ENCODE measurements around the gene CRMP1. TPM values are rescaled to one million over a fixed set of nuclear protein-coding genes. Genes with fewer than 3 reads are reported as not detected.

Gene CRMP1
- total RNA-seq, 2 experiments from 2014 or later: not detected

GRCh38 chr4:5928844-5929420 is 36.0 kb upstream of the CRMP1 start:
- no peak for ATAC-seq (ENCODE audit: poor library complexity)
- Mint-ChIP-seq H3K4me1 (ENCODE audit: low read depth) (no peaks in the 10 kb centered on the region), H3K36me3 (ENCODE audit: low read depth) (no peaks in the 10 kb centered on the region), H3K4me3 (no peak overlapping the region), H3K27me3 (peaks cover 22% of the 10 kb centered on the region), H3K27ac (no peak overlapping the region), H3K9me3 (no peaks in the 10 kb centered on the region)
- no peak for DNase-seq
- Histone ChIP-seq H3K9me3 (ENCODE audit: control insufficient read depth in 1 of 2, insufficient read depth in 1 of 2, low read length in 2 of 2) (peaks cover 0 to 13% of the 10 kb centered on the region in 2 experiments), H3K4me1 (ENCODE audit: insufficient read depth, low read length) (no peaks in the 10 kb centered on the region), H3K4me3 (ENCODE audit: low read length) (no peak overlapping the region), H3K27me3 (ENCODE audit: control insufficient read depth in 1 of 2, insufficient read depth in 2 of 2, low read length in 2 of 2) (no peaks in the 10 kb centered on the region), H3K27ac (ENCODE audit: low read depth in 1 of 2, low read length in 2 of 2) (no peak overlapping the region), H3K36me3 (ENCODE audit: insufficient read depth, low read length) (no peaks in the 10 kb centered on the region)
- TF ChIP-seq, protein P1, sequence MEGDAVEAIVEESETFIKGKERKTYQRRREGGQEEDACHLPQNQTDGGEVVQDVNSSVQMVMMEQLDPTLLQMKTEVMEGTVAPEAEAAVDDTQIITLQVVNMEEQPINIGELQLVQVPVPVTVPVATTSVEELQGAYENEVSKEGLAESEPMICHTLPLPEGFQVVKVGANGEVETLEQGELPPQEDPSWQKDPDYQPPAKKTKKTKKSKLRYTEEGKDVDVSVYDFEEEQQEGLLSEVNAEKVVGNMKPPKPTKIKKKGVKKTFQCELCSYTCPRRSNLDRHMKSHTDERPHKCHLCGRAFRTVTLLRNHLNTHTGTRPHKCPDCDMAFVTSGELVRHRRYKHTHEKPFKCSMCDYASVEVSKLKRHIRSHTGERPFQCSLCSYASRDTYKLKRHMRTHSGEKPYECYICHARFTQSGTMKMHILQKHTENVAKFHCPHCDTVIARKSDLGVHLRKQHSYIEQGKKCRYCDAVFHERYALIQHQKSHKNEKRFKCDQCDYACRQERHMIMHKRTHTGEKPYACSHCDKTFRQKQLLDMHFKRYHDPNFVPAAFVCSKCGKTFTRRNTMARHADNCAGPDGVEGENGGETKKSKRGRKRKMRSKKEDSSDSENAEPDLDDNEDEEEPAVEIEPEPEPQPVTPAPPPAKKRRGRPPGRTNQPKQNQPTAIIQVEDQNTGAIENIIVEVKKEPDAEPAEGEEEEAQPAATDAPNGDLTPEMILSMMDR (IDR thresholded peaks at IDR 0.05): no peak
- CTCF ChIA-PET: no interaction called here
- intact Hi-C loops (cut with DNase I, micrococcal nuclease): no loop called here
- POLR2A ChIA-PET: no interaction called here

- intact Hi-C loops (cut with DNase I, micrococcal nuclease): no loop called here
- Histone ChIP-seq H3K4me3 (ENCODE audit: low read length) (no peak overlapping the region), H3K9me3 (ENCODE audit: control insufficient read depth in 1 of 2, insufficient read depth in 1 of 2, low read length in 2 of 2) (peaks cover 0 to 15% of the 10 kb centered on the region in 2 experiments), H3K36me3 (ENCODE audit: insufficient read depth, low read length) (no peaks in the 10 kb centered on the region), H3K4me1 (ENCODE audit: insufficient read depth, low read length) (no peaks in the 10 kb centered on the region), H3K27me3 (ENCODE audit: control insufficient read depth in 1 of 2, insufficient read depth in 2 of 2, low read length in 2 of 2) (no peaks in the 10 kb centered on the region), H3K27ac (ENCODE audit: low read depth in 1 of 2, low read length in 2 of 2) (no peak overlapping the region)
- Mint-ChIP-seq H3K36me3 (ENCODE audit: low read depth) (no peaks in the 10 kb centered on the region), H3K9me3 (no peaks in the 10 kb centered on the region), H3K4me3 (no peak overlapping the region), H3K27me3 (peaks cover 26% of the 10 kb centered on the region), H3K27ac (no peak overlapping the region), H3K4me1 (ENCODE audit: low read depth) (no peaks in the 10 kb centered on the region)
- CTCF ChIA-PET: no interaction called here
- TF ChIP-seq, protein P1 (IDR thresholded peaks at IDR 0.05): no peak
- POLR2A ChIA-PET: no interaction called here
- ATAC-seq (ENCODE audit: poor library complexity) (no peak), DNase-seq (no peak)
Observed at GRCh38 chr4:5928274-5928673, 35.4 kb upstream of the CRMP1 start.

- Mint-ChIP-seq H3K27ac (no peak overlapping the region), H3K4me3 (no peak overlapping the region), H3K4me1 (ENCODE audit: low read depth) (no peaks in the 10 kb centered on the region), H3K9me3 (no peaks in the 10 kb centered on the region), H3K36me3 (ENCODE audit: low read depth) (no peaks in the 10 kb centered on the region), H3K27me3 (peaks cover 30% of the 10 kb centered on the region)
- intact Hi-C loops (cut with DNase I, micrococcal nuclease): no loop called here
- POLR2A ChIA-PET: no interaction called here
- Histone ChIP-seq H3K9me3 (ENCODE audit: control insufficient read depth in 1 of 2, insufficient read depth in 1 of 2, low read length in 2 of 2) (peaks cover 0 to 16% of the 10 kb centered on the region in 2 experiments), H3K27me3 (ENCODE audit: control insufficient read depth in 1 of 2, insufficient read depth in 2 of 2, low read length in 2 of 2) (no peaks in the 10 kb centered on the region), H3K4me1 (ENCODE audit: insufficient read depth, low read length) (no peaks in the 10 kb centered on the region), H3K27ac (ENCODE audit: low read depth in 1 of 2, low read length in 2 of 2) (no peak overlapping the region), H3K4me3 (ENCODE audit: low read length) (no peak overlapping the region), H3K36me3 (ENCODE audit: insufficient read depth, low read length) (no peaks in the 10 kb centered on the region)
- CTCF ChIA-PET: no interaction called here
- TF ChIP-seq, protein P1 (IDR thresholded peaks at IDR 0.05): no peak
- no peak for ATAC-seq (ENCODE audit: poor library complexity)
- DNase-seq: no peak
Observed at GRCh38 chr4:5927747-5928146, 34.9 kb upstream of the CRMP1 start.
